GM18519 (cell line): ENCODE results near the gene LUZP2.

Experiments used
- ATAC-seq: cut with Tn5 transposase; IDR thresholded peaks from one replicate; pipeline ENCODE4 v1.9.1; 2021; ENCODE audit warnings: mild to moderate bottlenecking, moderate library complexity; ENCODE audit not compliant: unreplicated experiment, low FRiP score

LUZP2 gene

GRCh38 chr11:24625975-24626374, 129.1 kb downstream of the LUZP2 start:
- no peak for ATAC-seq

DNA sequence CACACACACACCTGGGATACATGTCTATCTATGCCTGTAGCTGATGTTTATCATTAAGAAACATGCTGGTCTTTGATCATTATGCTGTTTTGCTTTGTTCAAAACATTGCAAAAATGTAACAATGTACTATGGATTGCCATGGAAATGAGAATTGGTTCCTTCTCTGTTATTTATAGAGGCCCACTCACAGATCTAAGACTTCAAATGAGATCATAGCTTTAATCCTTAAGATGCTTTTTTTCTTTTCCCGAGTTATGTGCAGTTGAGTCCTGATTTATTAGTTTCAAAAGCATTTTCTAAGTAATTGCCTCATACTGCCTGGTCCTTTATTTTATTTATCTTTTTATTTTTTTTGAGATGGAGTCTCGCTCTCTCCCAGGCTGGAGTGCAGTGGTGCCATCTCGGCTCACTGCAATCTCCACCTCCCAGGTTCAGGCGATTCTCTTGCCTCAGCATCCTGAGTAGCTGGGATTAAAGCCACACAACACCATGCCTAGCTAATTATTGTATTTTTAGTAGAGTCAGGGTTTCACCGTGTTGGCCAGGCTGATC, 131.4 kb downstream of the LUZP2 start:
- no peak for ATAC-seq

GRCh38 chr11:24634606-24635160, 137.8 kb downstream of the LUZP2 start:
- no peak for ATAC-seq

DNA sequence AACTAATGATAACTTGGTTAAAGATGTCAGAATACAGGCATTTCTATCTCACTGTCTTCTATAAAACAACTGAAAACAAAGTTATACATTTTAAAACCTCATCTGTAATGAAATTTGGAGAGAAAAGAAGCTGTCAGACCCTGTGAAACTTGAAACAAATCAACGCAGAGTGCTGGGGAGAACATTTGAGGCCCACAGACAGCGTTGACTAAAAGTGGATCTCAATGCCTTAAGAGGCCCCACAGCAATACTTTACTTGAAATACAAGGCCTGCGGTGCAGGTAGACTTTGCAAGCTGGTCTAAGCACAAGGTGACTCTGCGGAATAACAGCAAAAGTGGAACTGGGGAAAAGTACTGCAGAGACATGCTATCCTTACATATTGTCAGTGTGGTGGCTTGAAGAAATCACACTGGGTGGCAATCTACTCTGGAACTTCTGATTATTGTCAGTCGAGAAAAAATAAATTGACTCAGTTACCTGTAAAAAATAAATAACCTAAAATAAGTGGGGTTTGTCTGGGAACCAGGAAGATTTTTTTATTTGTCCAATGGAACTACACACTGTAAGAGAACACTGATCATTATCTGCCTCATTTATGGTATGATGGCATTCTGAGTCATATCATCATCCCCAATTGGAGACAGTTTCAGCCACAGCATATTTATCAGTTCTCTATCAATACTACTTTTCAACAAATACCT, 138.9 kb downstream of the LUZP2 start:
- ATAC-seq: no peak

DNA sequence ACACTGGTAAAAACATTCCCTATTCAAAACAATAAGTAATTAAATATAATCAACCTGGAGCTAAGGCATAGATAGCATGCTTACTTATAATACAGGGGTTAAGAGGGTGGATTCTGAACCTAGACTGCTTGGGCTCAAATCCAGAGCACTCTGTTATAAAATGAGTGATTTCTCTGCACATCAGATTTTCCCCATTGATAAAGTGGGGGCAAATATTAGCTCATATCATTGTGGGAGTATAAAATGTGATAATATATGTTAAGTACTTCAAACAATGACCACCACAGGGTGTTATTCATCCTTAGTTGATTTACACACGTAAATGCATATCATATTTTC, 139.4 kb downstream of the LUZP2 start:
- no peak for ATAC-seq

DNA sequence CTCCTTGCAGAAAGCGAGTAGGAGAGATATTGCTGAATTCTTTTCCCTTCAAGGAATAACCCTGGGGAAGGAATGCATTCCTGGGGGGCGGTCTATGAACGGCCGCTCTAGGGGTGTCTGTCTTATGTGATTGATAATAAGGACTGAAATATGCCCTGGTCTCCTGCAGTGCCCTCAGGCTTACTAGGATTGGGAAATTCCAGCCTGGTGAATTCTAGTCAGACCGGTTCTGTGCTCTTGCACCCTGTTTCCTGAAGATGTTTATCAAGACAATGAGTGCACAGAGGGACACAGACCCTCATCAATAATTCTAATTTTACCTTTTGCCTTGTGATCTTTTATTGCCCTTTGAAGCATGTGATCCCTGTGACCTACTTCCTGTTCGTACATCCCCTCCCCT, 140.7 kb downstream of the LUZP2 start:
- no peak for ATAC-seq

- no peak for ATAC-seq
Observed at GRCh38 chr11:24642648-24643047, 145.8 kb downstream of the LUZP2 start.

DNA sequence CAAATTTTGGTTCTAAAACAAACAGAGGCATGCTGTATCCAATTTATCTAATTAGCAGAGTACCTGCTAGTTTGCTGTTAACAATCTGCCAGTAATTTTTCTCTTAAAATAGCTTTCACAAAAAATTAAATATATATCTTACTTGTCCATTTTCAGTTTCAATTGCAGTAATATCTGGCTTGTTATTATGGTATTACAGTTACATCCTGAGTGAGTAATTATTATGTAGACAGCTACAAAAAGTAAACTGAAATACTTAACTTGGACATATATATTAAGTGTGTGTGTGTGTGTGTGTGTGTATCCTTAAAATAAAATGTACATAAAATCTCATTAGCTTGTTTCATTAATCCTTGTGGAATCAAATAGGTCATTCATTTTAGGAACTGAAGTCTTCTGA, 148.7 kb downstream of the LUZP2 start:
- no peak for ATAC-seq

- no peak for ATAC-seq
Observed at GRCh38 chr11:24651873-24652272, 155.0 kb downstream of the LUZP2 start.

DNA sequence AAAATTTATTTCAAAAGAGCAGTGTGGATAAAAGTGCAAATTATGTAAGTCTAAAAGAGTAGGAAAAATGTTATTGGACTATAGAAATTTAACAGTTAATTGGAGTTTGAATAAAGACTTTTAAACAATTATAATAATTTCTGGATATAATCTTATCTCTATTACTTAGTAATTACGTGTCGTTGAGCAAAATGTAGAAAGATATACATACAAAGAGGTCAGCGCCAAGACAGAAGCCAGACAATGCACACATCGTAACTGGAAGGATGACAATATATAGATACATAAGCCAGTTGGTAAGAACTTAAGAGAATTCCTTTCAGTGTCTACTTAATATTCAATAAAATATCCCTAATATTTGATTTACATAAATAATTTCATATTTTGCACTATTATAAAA, 157.0 kb downstream of the LUZP2 start:
- no peak for ATAC-seq

DNA sequence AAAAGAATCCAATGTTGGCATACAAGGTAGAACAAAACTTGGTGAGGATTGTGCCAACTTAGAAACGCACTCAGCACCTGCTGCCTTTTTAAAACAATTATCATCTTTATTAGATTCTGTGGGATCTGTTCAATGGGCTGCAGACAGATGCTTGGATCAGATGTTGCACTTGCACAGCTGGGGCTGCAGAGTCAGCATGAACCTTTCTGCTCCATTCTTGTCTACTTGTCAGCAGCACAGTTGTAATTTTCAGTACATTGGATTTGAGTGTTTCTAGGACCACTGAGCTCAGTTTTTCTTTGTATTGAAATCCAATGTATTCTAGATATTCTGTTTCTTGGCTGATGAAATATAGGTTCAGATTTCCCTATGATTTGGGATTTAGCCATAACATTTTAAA, 164.5 kb downstream of the LUZP2 start:
- no peak for ATAC-seq

DNA sequence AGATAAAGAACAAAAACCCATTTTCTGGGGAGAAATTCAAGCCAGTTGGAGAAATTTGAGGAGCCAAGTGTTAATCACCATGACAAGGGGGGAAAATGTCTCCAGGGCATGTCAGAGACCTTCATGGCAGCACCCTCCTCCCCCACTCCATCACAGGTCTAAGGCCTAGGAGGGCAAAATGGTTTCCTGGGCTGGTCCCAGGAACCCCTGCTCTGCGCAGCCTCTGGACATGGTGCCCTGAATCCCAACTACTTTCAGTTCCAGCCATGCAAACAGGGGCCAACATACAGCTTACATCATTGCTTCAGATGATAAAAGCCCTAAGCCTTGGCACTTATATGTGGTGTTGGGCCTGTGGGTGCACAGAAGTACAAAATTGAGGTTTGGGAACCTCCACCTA, 167.5 kb downstream of the LUZP2 start:
- ATAC-seq: no peak

GRCh38 chr11:24667353-24667968, 170.6 kb downstream of the LUZP2 start:
- no peak for ATAC-seq

- ATAC-seq: no peak
Observed at GRCh38 chr11:24678703-24679348, 182.0 kb downstream of the LUZP2 start.

DNA sequence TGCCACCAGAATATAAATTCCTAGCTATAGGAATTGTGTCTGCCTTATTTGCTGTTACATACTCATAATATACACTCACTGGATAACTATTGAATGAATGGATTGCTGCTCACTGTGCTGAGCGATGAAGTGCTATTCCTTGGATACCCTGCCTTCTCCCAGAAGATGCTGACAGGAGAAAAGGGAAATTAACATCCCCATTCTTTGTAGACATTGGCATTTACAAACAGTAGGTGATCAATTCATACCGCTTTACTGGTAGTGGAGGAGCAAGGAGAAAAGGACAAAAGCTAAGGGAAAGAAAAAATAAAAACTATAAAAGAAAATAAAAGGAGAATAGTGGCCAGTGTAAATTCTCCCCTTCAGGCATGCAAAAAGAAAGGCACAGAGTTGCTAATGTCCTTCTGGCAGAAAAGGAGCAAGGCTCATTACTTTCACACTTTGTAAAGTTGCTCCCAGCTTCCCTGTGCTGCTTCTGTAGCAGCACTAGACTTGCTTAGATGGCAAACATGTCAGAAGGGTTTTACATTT, 183.0 kb downstream of the LUZP2 start:
- no peak for ATAC-seq

GRCh38 chr11:24683583-24683982, 186.7 kb downstream of the LUZP2 start:
- ATAC-seq: no peak

DNA sequence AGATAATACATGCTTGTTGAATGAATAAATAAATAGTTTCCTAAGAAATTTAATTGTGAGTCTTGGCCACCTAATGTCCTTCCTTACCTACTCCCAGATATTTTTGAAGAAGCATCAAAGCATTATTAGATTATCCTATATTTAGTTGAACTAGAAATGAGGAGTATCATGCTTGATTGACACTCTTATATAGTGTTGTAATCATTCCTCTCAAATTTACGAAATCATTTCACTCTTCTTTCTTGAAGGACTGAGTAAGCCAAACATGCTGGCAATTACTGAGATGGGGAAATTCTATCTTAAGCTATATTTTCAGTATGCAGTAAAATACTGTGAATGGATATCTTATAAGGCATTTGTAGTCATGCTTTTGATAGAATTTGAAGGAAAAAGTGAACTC, 189.0 kb downstream of the LUZP2 start:
- no peak for ATAC-seq

GRCh38 chr11:24687531-24688147, 190.8 kb downstream of the LUZP2 start:
- no peak for ATAC-seq

DNA sequence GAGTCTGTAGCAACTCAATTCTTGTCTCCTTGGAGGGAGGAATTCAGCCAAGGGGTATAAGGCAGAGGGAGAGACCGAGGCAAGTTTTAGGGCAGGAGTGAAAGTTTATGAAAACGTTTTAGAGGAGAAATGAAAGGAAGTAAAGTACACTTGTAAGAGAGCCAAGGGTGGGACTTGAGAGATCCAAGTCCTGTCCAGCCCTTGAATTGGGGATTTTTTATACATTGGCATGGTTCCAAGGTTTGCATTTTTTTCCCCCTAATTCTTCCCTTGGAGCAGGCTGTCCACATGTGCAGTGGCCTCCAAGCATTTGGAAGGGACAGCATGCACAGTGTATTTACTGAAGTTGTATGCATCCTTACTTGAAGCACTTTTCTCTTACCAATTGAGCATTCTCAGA, 192.1 kb downstream of the LUZP2 start:
- no peak for ATAC-seq

DNA sequence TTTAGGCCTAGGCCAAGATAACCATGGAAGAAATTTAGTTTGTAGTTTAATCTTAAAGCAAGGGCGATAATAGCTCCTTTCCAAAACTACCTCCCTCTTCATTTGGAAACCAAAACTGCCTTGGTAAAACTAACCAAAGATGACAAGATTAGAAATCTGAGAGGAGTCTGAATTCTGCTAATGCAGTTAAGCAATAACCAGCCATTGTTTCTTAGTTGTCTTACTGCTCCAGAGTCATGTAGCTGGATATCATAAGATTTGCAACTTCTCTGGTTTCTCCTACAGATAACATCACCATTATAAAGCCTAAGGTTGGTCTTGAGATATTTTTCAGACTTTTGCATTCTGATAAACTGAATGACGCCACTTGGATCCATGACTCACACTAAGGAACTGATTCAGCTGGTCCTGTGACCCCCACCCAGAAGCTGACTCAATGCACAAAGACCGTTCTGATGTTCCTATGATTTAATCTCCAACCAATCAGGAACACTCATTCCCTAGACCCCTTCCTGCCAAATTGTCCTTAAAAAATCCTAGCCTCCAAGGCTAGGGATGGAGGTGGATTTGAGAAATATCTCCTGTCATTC, 200.8 kb downstream of the LUZP2 start:
- ATAC-seq: no peak
